Cardiac muscle cell (in vitro differentiated cells and primary cell): ENCODE measurements around the gene MCM10. TPM values are rescaled to one million over a fixed set of nuclear protein-coding genes. Genes with fewer than 3 reads are reported as not detected.

Experiments
- DNase-seq, 2 donors: peaks; one replicate each; pipeline versions ENCODE4 v3.0.0 to v3.0.0-alpha.2; 2010 to 2017; ENCODE audit warnings: low read depth in 1 of 2, low spot score in 1 of 2
- H3K27ac ChIP-seq: fragments of 200-600 bp; sonication (generic); 2 replicates; pipeline ENCODE4 v1.5.1; 2016
- H3K27me3 ChIP-seq: fragments of 200-600 bp; sonication (generic); 2 replicates; pipeline ENCODE4 v1.6.0; 2016; ENCODE audit warnings: control low read depth
- H3K36me3 ChIP-seq: fragments of 200-600 bp; sonication (generic); 2 replicates; pipeline ENCODE4 v1.5.1; 2016; ENCODE audit warnings: control low read depth
- H3K4me1 ChIP-seq: fragments of 200-600 bp; sonication (generic); 2 replicates; pipeline ENCODE4 v1.8.1; 2017; ENCODE audit warnings: low read depth, mild to moderate bottlenecking, mixed run types
- H3K4me3 ChIP-seq: fragments of 200-600 bp; sonication (generic); 2 replicates; pipeline ENCODE4 v1.5.1; 2016; ENCODE audit warnings: mild to moderate bottlenecking
- H3K9me3 ChIP-seq: fragments of 200-600 bp; sonication (generic); 2 replicates; pipeline ENCODE4 v1.5.1; 2017; ENCODE audit warnings: low read depth, mild to moderate bottlenecking, control low read depth
- CTCF ChIP-seq: IDR thresholded peaks from 2 replicates; pipeline ENCODE4 v1.5.1; 2012; ENCODE audit warnings: low read depth, mild to moderate bottlenecking, low read length
- polyA plus RNA-seq: library from polyadenylated mRNA; unstranded; fragments of >200 nt; fragmentation: Nextera tagmentation; extraction: Ambion mirVana; gene quantifications from 2 replicates; pipeline ENCODE4 v1.2.1, GENCODE V29; 2016
- total RNA-seq: library from RNA; depleted of rRNA; stranded (reverse); fragments of >200 nt; gene quantifications from 2 replicates; pipeline ENCODE4 v1.2.3, GENCODE V29; 2016

MCM10 gene
- total RNA-seq (3.9 and 4.8 TPM in 2 replicates), polyA plus RNA-seq (6.9 and 10.0 TPM in 2 replicates)

- peak; percentile 79 for TF ChIP-seq CTCF
- DNase-seq: peak; percentile 100
- H3K4me3 ChIP-seq: peak within 1 kb of the TSS; percentile 73
- no peaks in the 10 kb centered on the region for H3K36me3 ChIP-seq
- no peaks in the 10 kb centered on the region for H3K4me1 ChIP-seq
- H3K27ac ChIP-seq: no peak within 1 kb of the TSS
- no peaks in the 10 kb centered on the region for H3K9me3 ChIP-seq
- H3K27me3 ChIP-seq: no peaks in the 10 kb centered on the region
Measured at GRCh38 chr10:13160934-13161856, at the start of gene MCM10. Gene MCM10, plus strand, starts transcription at chr10:13161558. Its CDS starts 2,645 bp downstream, at chr10:13164203.

GRCh38 chr10:13113544-13113943, 47.8 kb upstream of the MCM10 start:
- Histone ChIP-seq H3K27me3 (no peaks in the 10 kb centered on the region), H3K4me3 (no peak overlapping the region), H3K9me3 (no peaks in the 10 kb centered on the region), H3K36me3 (no peaks in the 10 kb centered on the region), H3K4me1 (peaks cover 17% of the 10 kb centered on the region), H3K27ac (no peak overlapping the region)
- no peak for DNase-seq
- no peak for TF ChIP-seq CTCF

- no peaks in the 10 kb centered on the region for H3K27me3 ChIP-seq
- no peaks in the 10 kb centered on the region for H3K9me3 ChIP-seq
- no peak for TF ChIP-seq CTCF
- H3K27ac ChIP-seq: peak overlapping the region; percentile 73
- DNase-seq: no peak
- no peaks in the 10 kb centered on the region for H3K36me3 ChIP-seq
- peaks cover 24% of the 10 kb centered on the region for H3K4me1 ChIP-seq
- H3K4me3 ChIP-seq: no peak overlapping the region
Measured at GRCh38 chr10:13115832-13116803, 45.2 kb upstream of the MCM10 start.

GRCh38 chr10:13117841-13118783, 43.2 kb upstream of the MCM10 start:
- peaks cover 6% of the 10 kb centered on the region for H3K36me3 ChIP-seq
- DNase-seq: no peak
- H3K27ac ChIP-seq: peak overlapping the region; percentile 77

More at GRCh38 chr10:13117841-13118783, 43.2 kb upstream of the MCM10 start:
- Histone ChIP-seq H3K4me1 (peaks cover 24% of the 10 kb centered on the region), H3K27me3 (no peaks in the 10 kb centered on the region), H3K9me3 (no peaks in the 10 kb centered on the region), H3K4me3 (no peak overlapping the region)
- no peak for TF ChIP-seq CTCF
